Gastroesophageal sphincter (tissue), 3 donors: Measurements from ENCODE around the gene CD300A.

Experiments used
- EP300 ChIP-seq: sonication (generic); formaldehyde crosslinking; IDR thresholded peaks from one replicate; pipeline ENCODE4 v1.6.1; 2017; ENCODE audit warnings: antibody characterized with exemption, mild to moderate bottlenecking
- POLR2A ChIP-seq, 2 donors: fragments of 450-650 bp; IDR thresholded peaks; one replicate each; pipeline ENCODE4 v1.6.1; 2017; ENCODE audit warnings: antibody characterized with exemption in 2 of 2, mild to moderate bottlenecking in 2 of 2, moderate library complexity in 1 of 2
- TF ChIP-seq, protein P1 (sequence below), 4 experiments: fragments of 200-600 bp in 2 of 4; fragments of 450-650 bp in 2 of 4; sonication (generic) in 1 of 4; IDR thresholded peaks; one replicate each; pipeline ENCODE4 v1.5.1; 2017 to 2019; ENCODE audit warnings: antibody characterized with exemption in 4 of 4, mild to moderate bottlenecking in 2 of 4, moderate library complexity in 2 of 4

- TF ChIP-seq POLR2A (IDR thresholded peaks at IDR 0.05) (no peak), EP300 (no peak)
- TF ChIP-seq, protein P1, sequence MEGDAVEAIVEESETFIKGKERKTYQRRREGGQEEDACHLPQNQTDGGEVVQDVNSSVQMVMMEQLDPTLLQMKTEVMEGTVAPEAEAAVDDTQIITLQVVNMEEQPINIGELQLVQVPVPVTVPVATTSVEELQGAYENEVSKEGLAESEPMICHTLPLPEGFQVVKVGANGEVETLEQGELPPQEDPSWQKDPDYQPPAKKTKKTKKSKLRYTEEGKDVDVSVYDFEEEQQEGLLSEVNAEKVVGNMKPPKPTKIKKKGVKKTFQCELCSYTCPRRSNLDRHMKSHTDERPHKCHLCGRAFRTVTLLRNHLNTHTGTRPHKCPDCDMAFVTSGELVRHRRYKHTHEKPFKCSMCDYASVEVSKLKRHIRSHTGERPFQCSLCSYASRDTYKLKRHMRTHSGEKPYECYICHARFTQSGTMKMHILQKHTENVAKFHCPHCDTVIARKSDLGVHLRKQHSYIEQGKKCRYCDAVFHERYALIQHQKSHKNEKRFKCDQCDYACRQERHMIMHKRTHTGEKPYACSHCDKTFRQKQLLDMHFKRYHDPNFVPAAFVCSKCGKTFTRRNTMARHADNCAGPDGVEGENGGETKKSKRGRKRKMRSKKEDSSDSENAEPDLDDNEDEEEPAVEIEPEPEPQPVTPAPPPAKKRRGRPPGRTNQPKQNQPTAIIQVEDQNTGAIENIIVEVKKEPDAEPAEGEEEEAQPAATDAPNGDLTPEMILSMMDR (IDR thresholded peaks at IDR 0.05) = no peak
Observed at GRCh38 chr17:74508156-74508555, 41.7 kb downstream of the CD300A start.
